ENCODE measurements around the gene PPP1R9A. TPM values are rescaled to one million over a fixed set of nuclear protein-coding genes. Genes with fewer than 3 reads are reported as not detected.

Gene PPP1R9A
- total RNA-seq, 4 donors from 2014 or later: 8.2 to 18.1 (median 10.0) TPM

GRCh38 chr7:95298091-95298490 lies 390.7 kb downstream of the PPP1R9A start:
- TF ChIP-seq CTCF (IDR thresholded peaks at IDR 0.05; ENCODE audit: low read depth): no peak

- no peak for TF ChIP-seq CTCF (IDR thresholded peaks at IDR 0.05; ENCODE audit: low read depth)
Observed at GRCh38 chr7:95303013-95303905, 395.9 kb downstream of the PPP1R9A start.

- no peak for TF ChIP-seq CTCF (IDR thresholded peaks at IDR 0.05; ENCODE audit: low read depth)
Observed at GRCh38 chr7:95304990-95305389, 397.6 kb downstream of the PPP1R9A start.

- no peak for TF ChIP-seq CTCF (IDR thresholded peaks at IDR 0.05; ENCODE audit: low read depth)
Observed at GRCh38 chr7:95309951-95310350, 402.6 kb downstream of the PPP1R9A start.

- no peak for TF ChIP-seq CTCF (IDR thresholded peaks at IDR 0.05; ENCODE audit: low read depth)
Observed at GRCh38 chr7:95311389-95311788, 404.0 kb downstream of the PPP1R9A start.

- TF ChIP-seq CTCF (IDR thresholded peaks at IDR 0.05; ENCODE audit: low read depth): no peak
Observed at GRCh38 chr7:95312561-95312960, 405.2 kb downstream of the PPP1R9A start.

GRCh38 chr7:95316588-95316987 lies 409.2 kb downstream of the PPP1R9A start:
- TF ChIP-seq CTCF (IDR thresholded peaks at IDR 0.05; ENCODE audit: low read depth): no peak
